SK-N-SH (cell line): ENCODE data around the gene ADORA3. TPM values are rescaled to one million over a fixed set of nuclear protein-coding genes. Genes with fewer than 3 reads are reported as not detected.

Experiments used
- CTCF ChIA-PET: fragments of 300-600, 350-600 bp; formaldehyde crosslinking; extraction: SDS; loops from one replicate; lab custom pipeline; 2021; lab: Yijun Ruan, JAX
- POLR2A ChIA-PET: fragments of 350-600 bp; sonication (Branson Sonifier 250); formaldehyde crosslinking; extraction: SDS; loops from one replicate; lab custom pipeline; 2020; ENCODE audit warnings: antibody characterized with exemption, inconsistent platforms; lab: Yijun Ruan, JAX
- DNase-seq: peaks from one replicate; pipeline ENCODE4 v3.0.0; 2012
- H2AFZ ChIP-seq: fragments of 200-600 bp; sonication (generic); 2 replicates; pipeline ENCODE4 v1.8.1; 2016; ENCODE audit warnings: antibody characterized with exemption, mild to moderate bottlenecking, low read depth
- H3F3A ChIP-seq: fragments of 200-600 bp; sonication (generic); replicated peaks from 2 replicates; pipeline ENCODE3; 2016; ENCODE audit warnings: antibody characterized with exemption, mild to moderate bottlenecking; ENCODE audit not compliant: insufficient read depth
- H3K27ac ChIP-seq, 2 experiments: fragments of 200-500 bp in 1 of 2; fragments of 200-600 bp in 1 of 2; sonication (Bioruptor generic) in 1 of 2; sonication (generic), shearing (Covaris generic) in 1 of 2; 2 replicates each; pipeline versions ENCODE4 v1.5.1 to v1.6.1; 2014 to 2016; ENCODE audit warnings: low read depth in 2 of 2, inconsistent platforms in 1 of 2, low read length in 1 of 2, mild to moderate bottlenecking in 1 of 2, mixed read lengths in 1 of 2
- H3K27me3 ChIP-seq: fragments of 200-600 bp; sonication (generic), shearing (Covaris generic); 2 replicates; pipeline ENCODE4 v1.6.1; 2016; ENCODE audit warnings: mixed run types; ENCODE audit not compliant: insufficient read depth
- H3K36me3 ChIP-seq, 2 experiments: fragments of 200-500 bp in 1 of 2; fragments of 200-600 bp in 1 of 2; sonication (Bioruptor generic) in 1 of 2; sonication (generic) in 1 of 2; replicated peaks in 1 of 2; 2 replicates each; pipeline versions ENCODE3 to v1.5.1; 2014 to 2016; ENCODE audit warnings: low read length in 1 of 2, mild to moderate bottlenecking in 1 of 2; ENCODE audit not compliant: insufficient read depth in 2 of 2, control insufficient read depth in 1 of 2
- H3K4me1 ChIP-seq, 2 experiments: fragments of 200-500 bp in 1 of 2; fragments of 200-600 bp in 1 of 2; sonication (Bioruptor generic) in 1 of 2; sonication (generic), shearing (Covaris generic) in 1 of 2; 2 replicates each; pipeline versions ENCODE4 v1.5.1 to v1.6.1; 2014 to 2016; ENCODE audit warnings: low read depth in 1 of 2, low read length in 1 of 2, mixed run types in 1 of 2; ENCODE audit not compliant: insufficient read depth in 2 of 2, control insufficient read depth in 1 of 2
- H3K4me2 ChIP-seq: fragments of 200-600 bp; sonication (generic), shearing (Covaris generic); 2 replicates; pipeline ENCODE4 v1.6.1; 2017; ENCODE audit warnings: mixed run types
- H3K4me3 ChIP-seq, 2 experiments: fragments of 200-500 bp in 1 of 2; fragments of 200-600 bp in 1 of 2; sonication (Bioruptor generic) in 1 of 2; sonication (generic), shearing (Covaris generic) in 1 of 2; 2 replicates each; pipeline versions ENCODE4 v1.5.1 to v1.8.1; 2014 to 2016; ENCODE audit warnings: low read depth in 2 of 2, inconsistent platforms in 1 of 2, low read length in 1 of 2, mild to moderate bottlenecking in 1 of 2, mixed read lengths in 1 of 2, moderate library complexity in 1 of 2
- H3K79me2 ChIP-seq: fragments of 200-600 bp; sonication (generic); 2 replicates; pipeline ENCODE4 v1.8.1; 2017; ENCODE audit warnings: mild to moderate bottlenecking; ENCODE audit not compliant: insufficient read depth
- H3K9ac ChIP-seq: fragments of 200-600 bp; sonication (generic); 2 replicates; pipeline ENCODE4 v1.6.1; 2017; ENCODE audit warnings: mixed run types
- H3K9me2 ChIP-seq: fragments of 200-600 bp; sonication (generic); 2 replicates; pipeline ENCODE4 v1.6.1; 2017; ENCODE audit warnings: mixed run types
- H3K9me3 ChIP-seq: fragments of 200-600 bp; sonication (generic); 2 replicates; pipeline ENCODE4 v1.6.1; 2017; ENCODE audit warnings: mixed run types, mild to moderate bottlenecking, moderate library complexity
- H4K20me1 ChIP-seq: fragments of 200-600 bp; sonication (generic); 2 replicates; pipeline ENCODE4 v1.6.1; 2017; ENCODE audit warnings: mild to moderate bottlenecking, mixed run types; ENCODE audit not compliant: insufficient read depth
- CHD2 ChIP-seq: fragments of 150-350 bp; IDR thresholded peaks from 2 replicates; pipeline ENCODE4 v1.6.1; 2018; ENCODE audit warnings: low read length; ENCODE audit not compliant: partially characterized antibody
- CTCF ChIP-seq: fragments of 200-600 bp; sonication (generic); IDR thresholded peaks from 2 replicates; pipeline ENCODE4 v1.6.1; 2017; ENCODE audit warnings: antibody characterized with exemption, mild to moderate bottlenecking, moderate library complexity
- GABPA ChIP-seq: IDR thresholded peaks from 2 replicates; pipeline ENCODE4 v1.4.0; 2012; ENCODE audit warnings: low read depth, mild to moderate bottlenecking
- IRF3 ChIP-seq: fragments of 150-350 bp; IDR thresholded peaks from 2 replicates; pipeline ENCODE4 v1.6.1; 2016; ENCODE audit warnings: mild to moderate bottlenecking, low read depth, low read length
- JUND ChIP-seq: IDR thresholded peaks from 2 replicates; pipeline ENCODE4 v1.4.0; 2012
- MAX ChIP-seq: IDR thresholded peaks from 2 replicates; pipeline ENCODE4 v1.4.0; 2012; ENCODE audit warnings: low read depth
- NRF1 ChIP-seq: IDR thresholded peaks from 2 replicates; pipeline ENCODE4 v1.6.1; 2012; ENCODE audit warnings: low read depth, mild to moderate bottlenecking, low read length
- RCOR1 ChIP-seq: fragments of 150-350 bp; IDR thresholded peaks from 2 replicates; pipeline ENCODE4 v1.6.1; 2017; ENCODE audit warnings: antibody characterized with exemption, low read length
- SIN3A ChIP-seq: IDR thresholded peaks from 2 replicates; pipeline ENCODE4 v1.6.1; 2012; ENCODE audit warnings: low read depth, mild to moderate bottlenecking, low read length, moderate library complexity, borderline replicate concordance
- TAF1 ChIP-seq: IDR thresholded peaks from 2 replicates; pipeline ENCODE4 v1.6.1; 2012; ENCODE audit warnings: low read depth, mild to moderate bottlenecking, low read length, moderate library complexity, borderline replicate concordance
- TCF12 ChIP-seq: IDR thresholded peaks from 2 replicates; pipeline ENCODE4 v1.4.0; 2012
- WGBS: methylation state at CpG from one replicate; pipeline ENCODE4 v1.1.6; 2017; ENCODE audit warnings: low lambda C conversion rate; 5-methylcytosine and 5-hydroxymethylcytosine counted together
- polyA plus RNA-seq, 3 experiments: library from polyadenylated mRNA; depleted of rRNA; stranded (reverse); fragments of >200 nt; gene quantifications; 2 replicates each; pipeline ENCODE4 v1.2.3, GENCODE V29; 2012

Gene ADORA3
- polyA plus RNA-seq, 1 of the 3 experiments (the other 2 are of a cell fraction) = not detected

- Histone ChIP-seq H3K27ac (no peak overlapping the region), H2AFZ (no peak overlapping the region), H3K9me2 (no peaks in the 10 kb centered on the region), H3K4me2 (no peak overlapping the region), H3K79me2 (no peaks in the 10 kb centered on the region), H3K9me3 (no peaks in the 10 kb centered on the region), H3K4me3 (no peak overlapping the region), H4K20me1 (no peaks in the 10 kb centered on the region), H3K9ac (no peak overlapping the region), H3K27me3 (no peaks in the 10 kb centered on the region), H3K36me3 (no peaks in the 10 kb centered on the region), H3F3A (no peaks in the 10 kb centered on the region), H3K4me1 (peaks cover 2 to 10% of the 10 kb centered on the region in 2 experiments; a peak in 2 of 4 replicates)
- CTCF ChIA-PET = interaction anchor here (2.2 kb wide), 1 partner anchor 257 kb away, joined by 10 read pairs; no protein-coding TSS in a partner anchor
- TF ChIP-seq GABPA (no peak), IRF3 (no peak), JUND (no peak)
- peak; percentile 32 for DNase-seq
- POLR2A ChIA-PET = no interaction called here
- whole genome bisulfite sequencing = 89% methylated on average over 3 of the region's 3 CpGs
These were observed 9.5 kb upstream of the ADORA3 start for GRCh38 chr1:111512931-111513330.

- WGBS = 59% methylated on average over 3 of the region's 5 CpGs
- Histone ChIP-seq H3K79me2 (no peaks in the 10 kb centered on the region), H4K20me1 (no peaks in the 10 kb centered on the region), H3K27ac (no peak overlapping the region), H3K36me3 (no peaks in the 10 kb centered on the region), H3K4me2 (no peak overlapping the region), H2AFZ (no peak overlapping the region), H3K4me3 (no peak overlapping the region), H3K4me1 (peaks cover 8 to 16% of the 10 kb centered on the region in 2 experiments; a peak in 2 of 4 replicates), H3K9me3 (no peaks in the 10 kb centered on the region), H3F3A (no peaks in the 10 kb centered on the region), H3K9me2 (no peaks in the 10 kb centered on the region), H3K27me3 (no peaks in the 10 kb centered on the region), H3K9ac (no peak overlapping the region)
- no peak for DNase-seq
- ChIA-PET CTCF (interaction anchor here (0.7 to 2.2 kb wide), 2 partner anchors 18 to 257 kb away, joined by 3 to 10 read pairs; no protein-coding TSS in a partner anchor), POLR2A (no interaction called here)
- TF ChIP-seq JUND (no peak), NRF1 (no peak), SIN3A (no peak), CHD2 (no peak), TCF12 (no peak), MAX (no peak), TAF1 (no peak), CTCF (no peak), RCOR1 (no peak)
These were observed 8.9 kb upstream of the ADORA3 start for GRCh38 chr1:111512132-111512889.
